OCI-LY1 (cell line): ENCODE data around the gene ABCB8.

ENCODE experiments used
- H2AFZ ChIP-seq: fragments of 200-600 bp; sonication (generic), shearing (Covaris generic); 2 replicates; pipeline ENCODE4 v1.6.0; 2014; ENCODE audit warnings: antibody characterized with exemption, mild to moderate bottlenecking, low read length
- H3F3A ChIP-seq: fragments of 200-600 bp; sonication (generic), shearing (Covaris generic); 2 replicates; pipeline ENCODE4 v1.6.0; 2014; ENCODE audit warnings: mild to moderate bottlenecking, antibody characterized with exemption, low read length, moderate library complexity; ENCODE audit not compliant: insufficient read depth
- H3K27ac ChIP-seq: fragments of 200-600 bp; sonication (generic); 2 replicates; pipeline ENCODE4 v1.5.1; 2014; ENCODE audit warnings: low read length, mixed run types, mild to moderate bottlenecking, low read depth; ENCODE audit not compliant: poor library complexity, severe bottlenecking
- H3K27me3 ChIP-seq: fragments of 200-600 bp; sonication (generic); 2 replicates; pipeline ENCODE4 v1.6.0; 2014; ENCODE audit warnings: antibody characterized with exemption, mild to moderate bottlenecking, low read length, moderate library complexity; ENCODE audit not compliant: insufficient read depth
- H3K36me3 ChIP-seq: fragments of 200-600 bp; sonication (generic); 2 replicates; pipeline ENCODE4 v1.6.1; 2014; ENCODE audit warnings: mild to moderate bottlenecking, antibody characterized with exemption, low read length, moderate library complexity, mixed read lengths; ENCODE audit not compliant: insufficient read depth
- H3K4me1 ChIP-seq: fragments of 200-600 bp; sonication (generic); 2 replicates; pipeline ENCODE4 v1.5.1; 2014; ENCODE audit warnings: mild to moderate bottlenecking, low read length, moderate library complexity; ENCODE audit not compliant: insufficient read depth, severe bottlenecking
- H3K4me2 ChIP-seq: fragments of 200-600 bp; sonication (generic), shearing (Covaris generic); 2 replicates; pipeline ENCODE4 v1.6.1; 2014; ENCODE audit warnings: low read length
- H3K4me3 ChIP-seq: fragments of 200-600 bp; sonication (generic); 2 replicates; pipeline ENCODE4 v1.5.1; 2014; ENCODE audit warnings: low read length, low read depth, mild to moderate bottlenecking, mixed read lengths; ENCODE audit not compliant: poor library complexity, severe bottlenecking
- H3K79me2 ChIP-seq: fragments of 200-600 bp; shearing (Covaris generic); 2 replicates; pipeline ENCODE4 v1.6.1; 2016; ENCODE audit warnings: mixed run types, low read length, mixed read lengths; ENCODE audit not compliant: insufficient read depth
- H3K9ac ChIP-seq: fragments of 200-600 bp; sonication (generic), shearing (Covaris generic); 2 replicates; pipeline ENCODE4 v1.6.1; 2014; ENCODE audit warnings: mild to moderate bottlenecking, low read length, mixed read lengths
- H3K9me2 ChIP-seq: fragments of 200-600 bp; sonication (generic), shearing (Covaris generic); 2 replicates; pipeline ENCODE4 v1.6.1; 2014; ENCODE audit warnings: low read depth, mild to moderate bottlenecking, low read length, mixed read lengths
- H3K9me3 ChIP-seq: fragments of 200-600 bp; shearing (Covaris generic); 2 replicates; pipeline ENCODE4 v1.6.1; 2014; ENCODE audit warnings: low read length, mixed read lengths
- H4K20me1 ChIP-seq: fragments of 200-600 bp; sonication (generic), shearing (Covaris generic); 2 replicates; pipeline ENCODE4 v1.6.0; 2016; ENCODE audit warnings: mild to moderate bottlenecking, low read length; ENCODE audit not compliant: insufficient read depth
- EZH2 ChIP-seq: fragments of 200-600 bp; sonication (generic), shearing (Covaris generic); IDR thresholded peaks from 2 replicates; pipeline ENCODE4 v1.8.0; 2017; ENCODE audit warnings: borderline replicate concordance, mixed run types, mild to moderate bottlenecking, antibody characterized with exemption, low read length, moderate library complexity, mixed read lengths
- TF ChIP-seq, protein P1 (sequence below): fragments of 200-600 bp; sonication (generic), shearing (Covaris generic); IDR thresholded peaks from 2 replicates; pipeline ENCODE4 v1.5.1; 2017; ENCODE audit warnings: mild to moderate bottlenecking, antibody characterized with exemption, low read length, moderate library complexity, mixed read lengths

The ABCB8 gene

DNA sequence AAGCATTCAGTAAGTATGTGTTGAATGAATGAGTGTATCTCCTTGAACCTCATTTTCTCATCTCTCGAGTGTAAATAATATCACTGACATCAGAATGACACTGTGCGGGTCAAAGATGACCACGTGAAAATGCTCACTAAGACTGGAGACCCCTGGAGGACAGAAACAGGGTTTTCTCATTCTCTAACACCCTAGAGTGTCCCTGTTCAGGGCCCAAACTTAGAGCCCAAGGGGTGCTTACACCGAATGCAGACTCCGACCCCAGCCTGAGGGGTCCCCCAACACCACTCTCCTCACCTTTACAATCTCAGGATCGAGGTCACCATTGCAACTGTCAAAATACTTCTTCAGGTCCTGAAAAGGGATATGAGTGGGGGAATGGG is 28.0 kb downstream of the ABCB8 start:
- Histone ChIP-seq H3K9me2 (no peaks in the 10 kb centered on the region), H3K36me3 (no peaks in the 10 kb centered on the region), H4K20me1 (no peaks in the 10 kb centered on the region), H3K4me1 (peaks cover 33% of the 10 kb centered on the region), H3K9ac (no peak overlapping the region), H3K27ac (no peak overlapping the region), H3K79me2 (no peaks in the 10 kb centered on the region; the same call in 1 of the 2 replicates), H3K4me3 (no peak overlapping the region), H3K9me3 (no peaks in the 10 kb centered on the region), H2AFZ (no peak overlapping the region), H3K4me2 (peak overlapping the region; percentile 74; the same call in 1 of the 2 replicates), H3F3A (0 out of 2 replicates have a peak, but pooled peaks cover 7% of the 10 kb centered on the region), H3K27me3 (no peaks in the 10 kb centered on the region; the same call in 1 of the 2 replicates)
- TF ChIP-seq, protein P1, sequence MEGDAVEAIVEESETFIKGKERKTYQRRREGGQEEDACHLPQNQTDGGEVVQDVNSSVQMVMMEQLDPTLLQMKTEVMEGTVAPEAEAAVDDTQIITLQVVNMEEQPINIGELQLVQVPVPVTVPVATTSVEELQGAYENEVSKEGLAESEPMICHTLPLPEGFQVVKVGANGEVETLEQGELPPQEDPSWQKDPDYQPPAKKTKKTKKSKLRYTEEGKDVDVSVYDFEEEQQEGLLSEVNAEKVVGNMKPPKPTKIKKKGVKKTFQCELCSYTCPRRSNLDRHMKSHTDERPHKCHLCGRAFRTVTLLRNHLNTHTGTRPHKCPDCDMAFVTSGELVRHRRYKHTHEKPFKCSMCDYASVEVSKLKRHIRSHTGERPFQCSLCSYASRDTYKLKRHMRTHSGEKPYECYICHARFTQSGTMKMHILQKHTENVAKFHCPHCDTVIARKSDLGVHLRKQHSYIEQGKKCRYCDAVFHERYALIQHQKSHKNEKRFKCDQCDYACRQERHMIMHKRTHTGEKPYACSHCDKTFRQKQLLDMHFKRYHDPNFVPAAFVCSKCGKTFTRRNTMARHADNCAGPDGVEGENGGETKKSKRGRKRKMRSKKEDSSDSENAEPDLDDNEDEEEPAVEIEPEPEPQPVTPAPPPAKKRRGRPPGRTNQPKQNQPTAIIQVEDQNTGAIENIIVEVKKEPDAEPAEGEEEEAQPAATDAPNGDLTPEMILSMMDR = no peak
- no peak for TF ChIP-seq EZH2

DNA sequence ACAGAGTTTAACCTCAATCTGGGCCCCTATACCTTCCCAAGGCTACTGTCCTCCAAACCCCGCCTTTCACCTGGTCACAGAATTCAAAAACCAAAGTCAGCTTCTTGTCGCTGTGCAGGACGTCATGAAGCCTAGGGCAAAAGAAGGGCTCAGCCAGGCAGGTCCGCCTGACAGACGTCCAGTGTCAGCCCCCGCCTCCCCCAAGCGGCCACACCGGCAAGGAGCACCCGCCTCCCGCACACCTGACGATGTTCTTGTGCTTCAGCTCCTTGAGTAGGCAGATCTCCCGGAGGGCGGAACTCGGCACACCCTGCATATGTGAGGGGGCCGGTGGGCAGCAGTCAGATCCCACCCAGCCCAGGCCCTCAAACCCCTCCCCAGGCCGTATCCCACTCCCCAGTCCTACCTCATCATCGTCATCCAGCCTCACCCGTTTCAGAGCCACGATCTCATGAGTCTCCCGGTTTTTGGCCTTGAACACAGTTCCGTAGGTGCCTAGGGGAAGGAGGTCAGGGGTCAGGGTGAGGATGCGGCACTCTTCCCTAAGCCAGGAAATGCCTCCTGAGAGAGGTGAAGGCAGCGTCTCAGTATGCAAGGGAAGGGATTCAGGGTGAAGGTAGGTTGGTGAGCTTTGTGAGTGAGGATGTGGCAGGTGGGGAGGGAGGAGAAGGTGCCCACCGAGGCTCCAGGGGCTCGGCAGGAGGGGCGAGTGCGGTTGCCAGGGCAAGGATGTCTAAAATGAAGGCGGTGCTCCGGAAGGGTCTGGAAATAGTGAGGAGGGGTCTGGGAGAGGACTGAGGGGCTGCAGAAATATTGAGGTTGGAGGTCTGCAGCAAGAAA is 28.6 kb downstream of the ABCB8 start:
- no peak for TF ChIP-seq EZH2
- TF ChIP-seq, protein P1 = no peak; the same call in 1 of the 2 replicates
- H2AFZ ChIP-seq = no peak overlapping the region
- peak overlapping the region; percentile 90 for H3K4me3 ChIP-seq
- peak overlapping the region; percentile 63 for H3K9ac ChIP-seq
- H3K4me1 ChIP-seq = peaks cover 39% of the 10 kb centered on the region
- H3K9me3 ChIP-seq = no peaks in the 10 kb centered on the region
- H3K27ac ChIP-seq = no peak overlapping the region
- no peaks in the 10 kb centered on the region for H4K20me1 ChIP-seq
- H3K4me2 ChIP-seq = peak overlapping the region; percentile 74
- no peaks in the 10 kb centered on the region; the same call in 1 of the 2 replicates for H3K27me3 ChIP-seq
- peaks cover 3% of the 10 kb centered on the region; the same call in 1 of the 2 replicates for H3K36me3 ChIP-seq
- no peaks in the 10 kb centered on the region; the same call in 1 of the 2 replicates for H3K79me2 ChIP-seq
- 0 out of 2 replicates have a peak, but pooled peaks cover 7% of the 10 kb centered on the region for H3F3A ChIP-seq
- no peaks in the 10 kb centered on the region for H3K9me2 ChIP-seq

DNA sequence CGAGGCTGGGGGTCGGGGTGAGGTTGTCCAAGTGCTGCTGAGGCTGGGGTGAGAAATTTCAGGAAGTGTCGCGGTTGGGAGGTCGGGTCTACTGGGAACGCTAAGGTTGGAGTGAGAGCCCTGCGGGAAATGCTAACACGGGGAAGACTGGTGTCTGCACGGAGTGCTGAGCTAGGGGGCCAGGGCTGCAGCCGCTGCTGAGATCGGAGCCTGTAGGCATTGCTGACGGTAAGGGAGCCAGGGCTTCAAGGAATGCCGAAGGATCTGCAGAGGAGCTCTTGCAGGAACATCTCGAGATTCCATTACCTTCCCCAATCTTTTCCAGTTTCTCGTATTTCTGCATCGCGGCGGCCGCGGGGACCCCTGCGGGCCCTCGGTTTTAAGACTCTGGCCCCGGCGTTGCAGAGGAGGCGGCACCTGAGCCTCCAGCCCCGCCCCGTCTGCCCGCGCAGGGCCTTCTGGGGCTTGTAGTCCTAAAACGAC is 29.3 kb downstream of the ABCB8 start, which contains the start of gene CDK5:
Gene CDK5, minus strand, starts transcription at position 392 of the 483 bp plus-strand sequence. Its CDS starts 49 bp downstream, at position 343.
- Histone ChIP-seq H3K27me3 (no peaks in the 10 kb centered on the region), H3K9me2 (no peaks in the 10 kb centered on the region), H4K20me1 (no peaks in the 10 kb centered on the region), H3K27ac (peak within 1 kb of the TSS; percentile 82), H3K4me1 (peaks cover 41% of the 10 kb centered on the region), H3F3A (0 out of 2 replicates have a peak, but pooled peaks cover 7% of the 10 kb centered on the region), H2AFZ (0 out of 2 replicates have a peak within 1 kb of the TSS, but pooled peaks have one; percentile 5), H3K9me3 (no peaks in the 10 kb centered on the region), H3K9ac (peak within 1 kb of the TSS; percentile 79), H3K79me2 (no peaks in the 10 kb centered on the region; the same call in 1 of the 2 replicates), H3K4me2 (peak within 1 kb of the TSS; percentile 85), H3K36me3 (peaks cover 3% of the 10 kb centered on the region; the same call in 1 of the 2 replicates), H3K4me3 (peak within 1 kb of the TSS; percentile 90)
- no peak for TF ChIP-seq EZH2
- TF ChIP-seq, protein P1 = no peak
